ENCODE results near the gene PACSIN2. TPM values are rescaled to one million over a fixed set of nuclear protein-coding genes. Genes with fewer than 3 reads are reported as not detected.

PACSIN2 gene
- total RNA-seq, 1 donor from 2014 or later = 93.4 TPM

DNA sequence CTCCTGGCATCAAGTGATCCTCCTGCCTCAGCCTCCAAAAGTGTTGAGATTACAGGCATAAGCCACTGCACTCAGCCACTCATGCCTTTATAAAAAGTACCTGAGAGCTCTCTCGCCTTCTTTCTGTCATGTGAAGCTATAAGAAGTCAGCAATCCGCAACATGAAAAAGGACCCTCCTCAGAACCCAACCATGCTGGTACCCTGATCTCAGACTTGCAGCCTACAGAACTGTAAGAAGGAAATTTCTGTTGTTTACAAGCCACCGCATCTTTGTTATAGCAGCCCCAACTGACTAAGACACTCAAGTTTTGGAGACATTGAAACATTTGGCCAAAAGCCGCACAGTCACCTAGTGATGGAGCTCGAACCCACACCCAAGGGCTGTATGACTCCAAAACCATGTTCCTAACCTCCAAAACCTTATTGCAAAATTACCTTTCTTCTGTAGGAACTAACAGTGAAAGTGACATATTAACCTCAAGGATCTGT, 8.9 kb downstream of the PACSIN2 start:
- no peaks in the 10 kb centered on the region for H3K36me3 Mint-ChIP-seq (ENCODE audit: low read depth)
- no peak for DNase-seq (ENCODE audit: low spot score)
- H3K4me1 Mint-ChIP-seq (ENCODE audit: low read depth) = peaks cover 70% of the 10 kb centered on the region
- no peak overlapping the region for H3K4me3 Mint-ChIP-seq (ENCODE audit: unreplicated experiment)
- no peaks in the 10 kb centered on the region for H3K9me3 Mint-ChIP-seq (ENCODE audit: low read depth)
- H3K27me3 Mint-ChIP-seq (ENCODE audit: low read depth) = no peaks in the 10 kb centered on the region
- no peak for TF ChIP-seq CTCF (IDR thresholded peaks at IDR 0.05)
- H3K27ac Mint-ChIP-seq (ENCODE audit: unreplicated experiment) = no peak overlapping the region

DNA sequence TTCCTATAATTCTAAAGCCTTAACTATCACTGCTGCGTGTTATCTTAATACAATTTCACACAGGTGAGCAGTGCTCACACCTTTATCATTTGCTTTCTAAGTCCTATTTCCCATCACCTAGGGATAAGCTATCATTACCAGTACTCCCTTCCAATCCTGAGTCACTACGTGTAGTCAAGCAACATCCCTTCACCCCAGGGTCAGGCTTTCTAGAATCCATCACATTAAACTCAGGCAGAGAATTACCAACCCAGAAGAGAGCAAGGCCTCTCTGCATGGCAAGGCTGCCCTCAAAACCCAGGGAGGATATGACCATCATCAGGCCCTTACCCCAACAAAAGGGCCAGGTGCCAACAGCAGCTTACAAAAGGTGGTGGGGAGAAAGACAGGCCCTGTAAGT, 9.8 kb downstream of the PACSIN2 start:
- H3K27ac Mint-ChIP-seq (ENCODE audit: unreplicated experiment) = no peak overlapping the region
- H3K4me1 Mint-ChIP-seq (ENCODE audit: low read depth) = peaks cover 74% of the 10 kb centered on the region
- DNase-seq (ENCODE audit: low spot score) = no peak
- H3K36me3 Mint-ChIP-seq (ENCODE audit: low read depth) = no peaks in the 10 kb centered on the region
- no peaks in the 10 kb centered on the region for H3K9me3 Mint-ChIP-seq (ENCODE audit: low read depth)
- no peak for TF ChIP-seq CTCF (IDR thresholded peaks at IDR 0.05)
- no peak overlapping the region for H3K4me3 Mint-ChIP-seq (ENCODE audit: unreplicated experiment)
- no peaks in the 10 kb centered on the region for H3K27me3 Mint-ChIP-seq (ENCODE audit: low read depth)

DNA sequence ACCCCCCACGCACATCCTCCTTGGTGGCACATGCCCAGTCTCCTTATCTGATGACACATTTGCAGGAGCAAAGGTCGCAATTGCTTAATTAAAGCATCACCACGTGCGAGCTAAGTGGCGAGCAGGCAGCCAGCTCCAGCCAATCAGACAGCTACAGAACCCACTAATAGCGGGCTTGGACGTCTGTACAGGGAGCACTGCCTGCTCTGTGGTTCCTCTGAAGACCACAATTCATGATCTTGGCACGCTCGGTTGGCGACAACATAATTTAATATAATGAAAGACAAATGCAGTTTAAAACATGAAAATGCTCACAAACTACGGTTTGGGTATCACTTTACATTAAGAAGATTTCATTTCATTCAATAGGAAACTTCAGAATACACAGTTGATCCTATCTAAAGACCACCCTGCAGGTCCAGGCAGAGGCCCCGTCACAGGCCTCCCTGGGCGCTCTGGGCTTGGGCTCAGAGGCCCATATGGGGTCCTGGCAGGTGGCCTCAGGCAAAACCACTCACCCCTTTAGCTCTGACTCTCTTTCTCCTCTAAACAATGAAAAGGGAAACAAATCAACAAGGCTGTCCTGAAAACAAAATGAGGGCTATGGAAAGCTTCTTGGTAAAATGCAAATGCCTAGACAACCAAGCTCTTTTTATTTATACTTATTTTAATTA, 10.4 kb downstream of the PACSIN2 start:
- no peaks in the 10 kb centered on the region for H3K9me3 Mint-ChIP-seq (ENCODE audit: low read depth)
- no peak for TF ChIP-seq CTCF (IDR thresholded peaks at IDR 0.05)
- H3K4me3 Mint-ChIP-seq (ENCODE audit: unreplicated experiment) = no peak overlapping the region
- H3K27ac Mint-ChIP-seq (ENCODE audit: unreplicated experiment) = peak overlapping the region; percentile 78
- peak; percentile 21 for DNase-seq (ENCODE audit: low spot score)
- peaks cover 78% of the 10 kb centered on the region for H3K4me1 Mint-ChIP-seq (ENCODE audit: low read depth)
- no peaks in the 10 kb centered on the region for H3K36me3 Mint-ChIP-seq (ENCODE audit: low read depth)
- H3K27me3 Mint-ChIP-seq (ENCODE audit: low read depth) = no peaks in the 10 kb centered on the region

- no peak overlapping the region for H3K4me3 Mint-ChIP-seq (ENCODE audit: unreplicated experiment)
- H3K27ac Mint-ChIP-seq (ENCODE audit: unreplicated experiment) = peak overlapping the region; percentile 90
- TF ChIP-seq CTCF (IDR thresholded peaks at IDR 0.05) = no peak
- H3K9me3 Mint-ChIP-seq (ENCODE audit: low read depth) = no peaks in the 10 kb centered on the region
- no peaks in the 10 kb centered on the region for H3K27me3 Mint-ChIP-seq (ENCODE audit: low read depth)
- H3K36me3 Mint-ChIP-seq (ENCODE audit: low read depth) = no peaks in the 10 kb centered on the region
- no peak for DNase-seq (ENCODE audit: low spot score)
- H3K4me1 Mint-ChIP-seq (ENCODE audit: low read depth) = peaks cover 76% of the 10 kb centered on the region
These were observed 12.8 kb downstream of the PACSIN2 start for GRCh38 chr22:43002202-43002586.

- Mint-ChIP-seq H3K36me3 (ENCODE audit: low read depth) (no peaks in the 10 kb centered on the region), H3K27me3 (ENCODE audit: low read depth) (no peaks in the 10 kb centered on the region), H3K9me3 (ENCODE audit: low read depth) (no peaks in the 10 kb centered on the region), H3K27ac (ENCODE audit: unreplicated experiment) (peak overlapping the region; percentile 90), H3K4me3 (ENCODE audit: unreplicated experiment) (no peak overlapping the region), H3K4me1 (ENCODE audit: low read depth) (peaks cover 73% of the 10 kb centered on the region)
- no peak for DNase-seq (ENCODE audit: low spot score)
- TF ChIP-seq CTCF (IDR thresholded peaks at IDR 0.05) = no peak
These were observed 13.4 kb downstream of the PACSIN2 start for GRCh38 chr22:43001271-43002201.

All from chondrocyte (in vitro differentiated cells).